Measurements from ENCODE around the gene CACNB2.
"Not testable (repeated sequence)": the region's sequence is repeated elsewhere in the genome, so short reads cannot be mapped to it uniquely, and the experiment has no call there.

CACNB2 gene

DNA sequence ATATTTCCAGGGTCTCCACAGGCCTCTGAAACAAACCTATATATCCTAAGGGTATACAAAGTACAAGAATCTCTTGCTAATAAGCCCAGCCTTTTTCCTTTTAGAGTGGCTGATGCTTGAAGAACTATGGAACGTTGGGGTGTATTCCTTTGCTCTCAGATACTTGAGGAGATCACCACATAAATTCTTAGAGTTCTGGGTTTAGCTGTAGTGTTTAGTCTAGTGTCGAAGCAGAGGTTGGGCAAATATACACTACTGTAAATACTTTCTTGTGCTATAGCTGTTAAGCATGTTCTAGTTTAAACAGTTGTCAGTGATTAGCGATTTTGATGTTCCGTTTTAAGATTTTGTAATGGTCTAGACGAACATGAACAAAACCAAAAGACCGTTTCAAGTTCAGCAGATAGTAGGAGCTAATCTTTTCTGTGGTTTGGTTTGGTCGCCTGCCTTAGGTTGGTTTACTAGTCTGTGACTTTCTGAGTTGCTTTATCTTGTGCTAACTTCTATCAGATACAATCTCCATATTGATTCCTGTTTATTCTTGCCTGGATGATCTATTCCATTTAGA lies 281.6 kb downstream of the CACNB2 start:
- no peak overlapping the region for H3K4me3 ChIP-seq (ENCODE audit: low read depth in 1 of 5, low read length in 5 of 5)
- no peaks in the 10 kb centered on the region for H3K9me3 ChIP-seq (ENCODE audit: control insufficient read depth in 5 of 5, low read length in 5 of 5)
- H3K27me3 ChIP-seq (ENCODE audit: control insufficient read depth in 5 of 5, insufficient read depth in 4 of 5, low read length in 5 of 5): no peaks in the 10 kb centered on the region
- H3K27ac ChIP-seq (ENCODE audit: low read depth, low read length): no peak overlapping the region
- H3K36me3 ChIP-seq (ENCODE audit: control insufficient read depth in 5 of 5, insufficient read depth in 5 of 5, low read length in 5 of 5): no peaks in the 10 kb centered on the region
- H3K9ac ChIP-seq (ENCODE audit: low read length in 5 of 5): no peak overlapping the region
- no peaks in the 10 kb centered on the region for H3K4me1 ChIP-seq (ENCODE audit: control insufficient read depth in 5 of 5, insufficient read depth in 5 of 5, low read length in 5 of 5)

DNA sequence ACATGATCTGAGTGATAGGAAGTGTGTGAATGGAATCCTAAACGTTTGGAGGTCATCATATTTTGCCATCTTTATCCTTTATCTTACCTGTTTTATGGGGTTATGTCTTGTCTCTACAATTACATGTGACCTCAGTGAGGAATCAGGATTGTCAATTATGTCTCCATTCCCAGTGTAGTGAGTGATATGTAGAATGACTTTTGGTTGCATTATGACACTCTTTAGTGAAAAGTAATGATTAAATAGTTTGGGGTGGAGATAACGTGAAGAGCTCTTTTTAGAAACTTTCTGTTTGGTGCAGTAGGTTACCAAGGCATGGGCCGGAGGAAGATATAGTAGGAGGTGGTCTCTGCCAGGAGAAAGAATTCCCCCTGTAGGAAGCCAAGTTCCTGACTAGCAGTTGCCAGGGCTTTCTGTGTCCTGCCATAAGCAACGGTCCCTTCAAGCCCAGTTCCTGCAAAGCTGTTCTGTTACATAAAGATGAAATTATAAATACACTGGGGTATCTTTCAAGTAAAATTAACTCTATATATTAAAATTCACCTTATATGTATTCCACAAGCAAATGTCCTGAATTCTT lies 282.9 kb downstream of the CACNB2 start:
- Histone ChIP-seq H3K9me3 (ENCODE audit: control insufficient read depth in 5 of 5, low read length in 5 of 5) (no peaks in the 10 kb centered on the region), H3K9ac (ENCODE audit: low read length in 5 of 5) (no peak overlapping the region), H3K4me1 (ENCODE audit: control insufficient read depth in 5 of 5, insufficient read depth in 5 of 5, low read length in 5 of 5) (no peaks in the 10 kb centered on the region), H3K4me3 (ENCODE audit: low read depth in 1 of 5, low read length in 5 of 5) (no peak overlapping the region), H3K36me3 (ENCODE audit: control insufficient read depth in 5 of 5, insufficient read depth in 5 of 5, low read length in 5 of 5) (no peaks in the 10 kb centered on the region), H3K27me3 (ENCODE audit: control insufficient read depth in 5 of 5, insufficient read depth in 4 of 5, low read length in 5 of 5) (no peaks in the 10 kb centered on the region), H3K27ac (ENCODE audit: low read depth, low read length) (no peak overlapping the region)

DNA sequence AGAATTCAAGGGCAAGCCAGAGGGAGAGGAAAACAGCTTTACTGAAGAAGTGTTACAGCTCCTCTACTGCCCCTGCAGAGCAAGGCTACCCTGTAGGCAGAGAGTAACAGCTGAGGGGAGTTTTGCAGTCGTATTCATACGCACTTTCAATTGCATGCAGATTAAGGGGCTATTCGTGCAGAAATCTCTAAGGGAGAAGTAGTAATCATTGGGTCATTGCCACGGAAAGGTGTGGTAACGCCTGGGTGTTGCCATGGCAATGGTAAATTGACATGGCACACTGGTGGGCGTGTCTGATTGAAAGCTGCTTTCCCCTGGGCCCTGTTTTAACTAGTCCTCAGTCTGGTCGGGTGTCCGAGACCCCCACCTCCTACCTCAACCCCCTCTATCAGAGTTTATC lies 284.0 kb downstream of the CACNB2 start:
- Histone ChIP-seq H3K36me3 (ENCODE audit: control insufficient read depth in 5 of 5, insufficient read depth in 5 of 5, low read length in 5 of 5) (no peaks in the 10 kb centered on the region), H3K4me3 (ENCODE audit: low read depth in 1 of 5, low read length in 5 of 5) (no peak overlapping the region), H3K27me3 (ENCODE audit: control insufficient read depth in 5 of 5, insufficient read depth in 4 of 5, low read length in 5 of 5) (no peaks in the 10 kb centered on the region), H3K4me1 (ENCODE audit: control insufficient read depth in 5 of 5, insufficient read depth in 5 of 5, low read length in 5 of 5) (no peaks in the 10 kb centered on the region), H3K9me3 (ENCODE audit: control insufficient read depth in 5 of 5, low read length in 5 of 5) (no peaks in the 10 kb centered on the region), H3K27ac (ENCODE audit: low read depth, low read length) (no peak overlapping the region), H3K9ac (ENCODE audit: low read length in 5 of 5) (no peak overlapping the region)

DNA sequence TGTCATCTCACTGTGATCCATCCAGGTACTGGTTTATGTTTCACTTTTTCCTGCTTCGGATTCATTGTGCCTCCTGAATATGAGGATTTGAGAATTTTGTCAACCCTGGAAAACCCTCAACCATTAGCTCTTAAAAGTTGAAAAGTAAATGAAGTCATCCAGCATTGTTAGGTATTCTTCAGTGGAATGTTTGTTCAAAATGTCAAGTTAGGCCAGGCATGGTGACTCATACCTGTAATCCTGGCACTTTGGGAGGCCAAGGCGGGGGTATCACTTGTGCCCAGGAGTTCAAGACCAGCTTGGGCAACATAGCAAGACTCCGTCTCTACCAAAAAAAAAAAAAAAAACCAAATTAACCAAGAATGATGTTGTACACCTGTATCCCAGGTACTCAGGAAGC lies 289.1 kb downstream of the CACNB2 start:
- H3K27me3 ChIP-seq (ENCODE audit: control insufficient read depth in 5 of 5, insufficient read depth in 4 of 5, low read length in 5 of 5): no peaks in the 10 kb centered on the region
- H3K4me1 ChIP-seq (ENCODE audit: control insufficient read depth in 5 of 5, insufficient read depth in 5 of 5, low read length in 5 of 5): no peaks in the 10 kb centered on the region
- no peak overlapping the region for H3K4me3 ChIP-seq (ENCODE audit: low read depth in 1 of 5, low read length in 5 of 5)
- H3K36me3 ChIP-seq (ENCODE audit: control insufficient read depth in 5 of 5, insufficient read depth in 5 of 5, low read length in 5 of 5): no peaks in the 10 kb centered on the region
- no peaks in the 10 kb centered on the region for H3K9me3 ChIP-seq (ENCODE audit: control insufficient read depth in 5 of 5, low read length in 5 of 5)
- H3K9ac ChIP-seq (ENCODE audit: low read length in 5 of 5): no peak overlapping the region
- H3K27ac ChIP-seq (ENCODE audit: low read depth, low read length): no peak overlapping the region

DNA sequence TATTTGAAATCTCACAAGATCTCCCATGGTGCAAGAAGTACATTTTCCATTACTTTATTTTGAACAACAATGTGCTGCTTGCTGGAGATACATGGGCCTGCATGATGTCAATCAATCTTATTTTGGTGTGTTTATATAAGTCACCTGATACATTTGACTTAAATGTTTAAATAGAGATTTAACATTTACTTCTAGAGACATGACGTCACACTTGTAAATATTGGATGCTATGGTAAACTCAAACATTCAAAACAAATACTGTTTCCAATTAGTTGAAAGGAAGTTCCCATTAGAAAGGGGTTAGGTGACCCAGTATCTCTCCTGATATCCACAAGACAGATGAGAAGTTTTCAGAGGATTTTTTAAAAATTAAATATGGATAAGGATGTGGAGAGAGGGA lies 296.7 kb downstream of the CACNB2 start:
- Histone ChIP-seq H3K27me3 (ENCODE audit: control insufficient read depth in 5 of 5, insufficient read depth in 4 of 5, low read length in 5 of 5) (no peaks in the 10 kb centered on the region), H3K9me3 (ENCODE audit: control insufficient read depth in 5 of 5, low read length in 5 of 5) (no peaks in the 10 kb centered on the region), H3K27ac (ENCODE audit: low read depth, low read length) (no peak overlapping the region), H3K4me1 (ENCODE audit: control insufficient read depth in 5 of 5, insufficient read depth in 5 of 5, low read length in 5 of 5) (no peaks in the 10 kb centered on the region), H3K9ac (ENCODE audit: low read length in 5 of 5) (no peak overlapping the region), H3K36me3 (ENCODE audit: control insufficient read depth in 5 of 5, insufficient read depth in 5 of 5, low read length in 5 of 5) (no peaks in the 10 kb centered on the region), H3K4me3 (ENCODE audit: low read depth in 1 of 5, low read length in 5 of 5) (no peak overlapping the region)

DNA sequence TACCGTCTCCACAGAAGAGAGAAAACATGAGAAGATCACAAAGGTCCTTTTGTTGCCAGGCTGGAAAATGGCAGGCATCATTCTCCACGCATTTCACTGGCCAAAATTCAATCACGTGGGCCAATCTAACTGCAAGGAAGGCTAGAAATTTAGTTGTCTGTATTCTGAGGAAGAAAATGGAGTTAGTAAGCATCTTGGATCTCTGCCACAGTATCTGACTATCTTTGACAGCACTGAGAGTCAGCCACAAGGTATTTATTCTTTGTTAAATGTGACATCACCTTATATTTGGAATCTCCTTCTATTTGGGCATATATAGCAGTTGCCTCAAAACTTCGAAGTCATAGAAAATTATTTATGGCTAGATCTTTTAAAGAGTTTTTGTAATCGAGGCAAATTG lies 297.3 kb downstream of the CACNB2 start:
- H3K9me3 ChIP-seq (ENCODE audit: control insufficient read depth in 5 of 5, low read length in 5 of 5): no peaks in the 10 kb centered on the region
- H3K4me3 ChIP-seq (ENCODE audit: low read depth in 1 of 5, low read length in 5 of 5): no peak overlapping the region
- H3K27ac ChIP-seq (ENCODE audit: low read depth, low read length): no peak overlapping the region
- H3K9ac ChIP-seq (ENCODE audit: low read length in 5 of 5): no peak overlapping the region
- no peaks in the 10 kb centered on the region for H3K27me3 ChIP-seq (ENCODE audit: control insufficient read depth in 5 of 5, insufficient read depth in 4 of 5, low read length in 5 of 5)
- H3K4me1 ChIP-seq (ENCODE audit: control insufficient read depth in 5 of 5, insufficient read depth in 5 of 5, low read length in 5 of 5): no peaks in the 10 kb centered on the region
- no peaks in the 10 kb centered on the region for H3K36me3 ChIP-seq (ENCODE audit: control insufficient read depth in 5 of 5, insufficient read depth in 5 of 5, low read length in 5 of 5)

- no peaks in the 10 kb centered on the region for H3K4me1 ChIP-seq (ENCODE audit: control insufficient read depth in 5 of 5, insufficient read depth in 5 of 5, low read length in 5 of 5)
- H3K36me3 ChIP-seq (ENCODE audit: control insufficient read depth in 5 of 5, insufficient read depth in 5 of 5, low read length in 5 of 5): no peaks in the 10 kb centered on the region
- H3K9ac ChIP-seq (ENCODE audit: low read length in 5 of 5): no peak overlapping the region
- no peaks in the 10 kb centered on the region for H3K9me3 ChIP-seq (ENCODE audit: control insufficient read depth in 5 of 5, low read length in 5 of 5)
- H3K4me3 ChIP-seq (ENCODE audit: low read depth in 1 of 5, low read length in 5 of 5): no peak overlapping the region
- no peak overlapping the region for H3K27ac ChIP-seq (ENCODE audit: low read depth, low read length)
- no peaks in the 10 kb centered on the region for H3K27me3 ChIP-seq (ENCODE audit: control insufficient read depth in 5 of 5, insufficient read depth in 4 of 5, low read length in 5 of 5)
Measured at GRCh38 chr10:18438361-18439126, 298.3 kb downstream of the CACNB2 start.

DNA sequence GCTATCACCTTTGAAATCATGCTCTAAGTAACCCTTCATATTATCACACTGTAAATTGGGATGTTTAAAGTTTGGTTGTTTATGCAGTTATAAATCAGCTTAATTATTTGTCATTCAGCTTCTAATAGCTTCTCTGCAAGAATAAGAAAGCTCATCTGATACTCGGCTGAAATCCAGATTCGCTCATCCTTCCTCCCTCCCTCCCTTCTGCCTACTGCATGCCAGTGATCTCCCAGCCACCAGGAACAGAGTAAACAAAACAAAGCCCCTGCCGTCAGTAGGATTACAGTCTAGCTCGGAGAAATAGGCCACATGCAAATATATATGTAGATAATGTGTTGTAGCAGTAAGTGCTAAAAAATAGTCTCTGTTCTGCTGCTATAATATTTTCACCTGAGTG lies 299.4 kb downstream of the CACNB2 start:
- Histone ChIP-seq H3K27me3 (ENCODE audit: control insufficient read depth in 5 of 5, insufficient read depth in 4 of 5, low read length in 5 of 5) (no peaks in the 10 kb centered on the region), H3K9me3 (ENCODE audit: control insufficient read depth in 5 of 5, low read length in 5 of 5) (peaks cover 0 to 4% (median 0%) of the 10 kb centered on the region in 5 donors), H3K36me3 (ENCODE audit: control insufficient read depth in 5 of 5, insufficient read depth in 5 of 5, low read length in 5 of 5) (no peaks in the 10 kb centered on the region), H3K4me1 (ENCODE audit: control insufficient read depth in 5 of 5, insufficient read depth in 5 of 5, low read length in 5 of 5) (no peaks in the 10 kb centered on the region), H3K27ac (ENCODE audit: low read depth, low read length) (no peak overlapping the region), H3K9ac (ENCODE audit: low read length in 5 of 5) (no peak overlapping the region), H3K4me3 (ENCODE audit: low read depth in 1 of 5, low read length in 5 of 5) (no peak overlapping the region)

DNA sequence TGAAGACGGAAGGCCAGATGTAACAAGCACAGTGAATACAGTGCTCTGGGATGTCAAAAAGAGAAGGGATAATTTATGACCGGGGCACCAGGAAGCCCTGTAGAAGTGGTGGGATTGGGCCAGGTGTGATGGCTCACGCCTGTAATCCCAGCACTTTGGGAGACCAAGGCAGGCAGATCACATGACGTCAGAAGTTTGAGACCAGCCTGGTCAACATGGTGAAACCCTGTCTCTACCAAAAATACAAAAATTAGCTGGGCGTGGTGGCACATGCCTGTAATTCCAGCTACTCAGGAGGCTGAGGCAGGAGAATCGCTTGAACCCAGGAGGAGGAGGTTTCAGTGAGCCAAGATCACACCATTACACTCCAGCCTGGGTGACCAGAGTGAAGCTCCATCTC lies 305.4 kb downstream of the CACNB2 start:
- not testable (repeated sequence) for H3K36me3 ChIP-seq (ENCODE audit: control insufficient read depth in 5 of 5, insufficient read depth in 5 of 5, low read length in 5 of 5); H3K27ac ChIP-seq (ENCODE audit: low read depth, low read length); H3K9me3 ChIP-seq (ENCODE audit: control insufficient read depth in 5 of 5, low read length in 5 of 5); H3K9ac ChIP-seq (ENCODE audit: low read length in 5 of 5); H3K27me3 ChIP-seq (ENCODE audit: control insufficient read depth in 5 of 5, insufficient read depth in 4 of 5, low read length in 5 of 5); H3K4me1 ChIP-seq (ENCODE audit: control insufficient read depth in 5 of 5, insufficient read depth in 5 of 5, low read length in 5 of 5); H3K4me3 ChIP-seq (ENCODE audit: low read depth in 1 of 5, low read length in 5 of 5)

DNA sequence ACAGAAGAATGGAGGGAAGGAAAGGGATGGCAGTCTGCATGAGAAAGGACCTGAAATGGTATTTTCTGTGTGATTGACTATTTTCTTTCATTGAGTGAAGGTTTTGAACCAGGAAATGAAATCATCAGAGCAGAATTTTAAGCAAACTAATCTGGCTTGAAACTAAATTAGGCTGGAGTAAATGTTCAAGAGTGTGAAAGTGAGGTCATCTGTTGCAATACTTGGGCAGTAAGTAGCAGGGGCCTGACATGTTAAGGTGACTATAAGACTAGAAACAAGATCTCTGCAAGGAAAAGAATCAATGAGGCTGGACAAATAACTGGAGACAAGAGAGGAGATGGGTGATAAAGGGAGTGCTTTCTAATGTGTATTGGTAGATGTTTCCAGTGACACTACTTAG lies 306.0 kb downstream of the CACNB2 start:
- H3K27me3 ChIP-seq (ENCODE audit: control insufficient read depth in 5 of 5, insufficient read depth in 4 of 5, low read length in 5 of 5): no peaks in the 10 kb centered on the region
- H3K9ac ChIP-seq (ENCODE audit: low read length in 5 of 5): no peak overlapping the region
- no peaks in the 10 kb centered on the region for H3K36me3 ChIP-seq (ENCODE audit: control insufficient read depth in 5 of 5, insufficient read depth in 5 of 5, low read length in 5 of 5)
- H3K4me1 ChIP-seq (ENCODE audit: control insufficient read depth in 5 of 5, insufficient read depth in 5 of 5, low read length in 5 of 5): no peaks in the 10 kb centered on the region
- no peak overlapping the region for H3K4me3 ChIP-seq (ENCODE audit: low read depth in 1 of 5, low read length in 5 of 5)
- peaks cover 0 to 4% (median 0%) of the 10 kb centered on the region in 5 donors for H3K9me3 ChIP-seq (ENCODE audit: control insufficient read depth in 5 of 5, low read length in 5 of 5)
- H3K27ac ChIP-seq (ENCODE audit: low read depth, low read length): no peak overlapping the region
